Pulmonary artery endothelial cell (primary cell): ENCODE measurements around the gene PDCD2L. TPM values are rescaled to one million over a fixed set of nuclear protein-coding genes. Genes with fewer than 3 reads are reported as not detected.
"Not testable (repeated sequence)": the region's sequence is repeated elsewhere in the genome, so short reads cannot be mapped to it uniquely, and the experiment has no call there.

Experiments used
- DNase-seq: peaks from one replicate; pipeline ENCODE4 v3.0.0-alpha.2; 2011; ENCODE audit warnings: low read depth, low spot score
- total RNA-seq: library from RNA; depleted of rRNA; stranded (reverse); fragments of >200 nt; gene quantifications from 2 replicates; pipeline ENCODE4 v1.2.3, GENCODE V29; 2014

Gene PDCD2L
- total RNA-seq, 1 donor from 2014 or later = 20.6 TPM

- DNase-seq = no peak
Observed at GRCh38 chr19:34409189-34410164, 5.3 kb downstream of the PDCD2L start.

GRCh38 chr19:34411216-34411615 lies 7.0 kb downstream of the PDCD2L start:
- DNase-seq = no peak

- DNase-seq = no peak
Observed at GRCh38 chr19:34416021-34416545, 11.9 kb downstream of the PDCD2L start.

- DNase-seq = no peak
Observed at GRCh38 chr19:34418300-34418699, 14.1 kb downstream of the PDCD2L start.

GRCh38 chr19:34426096-34426661 lies 22.0 kb downstream of the PDCD2L start:
- no peak for DNase-seq

- no peak for DNase-seq
Observed at GRCh38 chr19:34428549-34429285, 24.5 kb downstream of the PDCD2L start.

GRCh38 chr19:34429553-34429952 lies 25.4 kb downstream of the PDCD2L start:
- DNase-seq = no peak

GRCh38 chr19:34430738-34431625 lies 26.8 kb downstream of the PDCD2L start:
- DNase-seq = peak; percentile 7

GRCh38 chr19:34431681-34432402 lies 27.6 kb downstream of the PDCD2L start:
- DNase-seq = no peak

- DNase-seq = no peak
Observed at GRCh38 chr19:34432797-34433196, 28.6 kb downstream of the PDCD2L start.

GRCh38 chr19:34436716-34437115 lies 32.5 kb downstream of the PDCD2L start:
- peak; percentile 71 for DNase-seq

- no peak for DNase-seq
Observed at GRCh38 chr19:34448191-34448590, 44.0 kb downstream of the PDCD2L start.

GRCh38 chr19:34452723-34453122 lies 48.5 kb downstream of the PDCD2L start:
- no peak for DNase-seq

GRCh38 chr19:34454091-34454490 lies 49.9 kb downstream of the PDCD2L start:
- DNase-seq = no peak

GRCh38 chr19:34454685-34455084 lies 50.5 kb downstream of the PDCD2L start:
- no peak for DNase-seq

GRCh38 chr19:34455783-34456480 lies 51.7 kb downstream of the PDCD2L start:
- DNase-seq = not testable (repeated sequence)

GRCh38 chr19:34457446-34457845 lies 53.2 kb downstream of the PDCD2L start:
- no peak for DNase-seq

GRCh38 chr19:34458677-34459076 lies 54.5 kb downstream of the PDCD2L start:
- no peak for DNase-seq

- no peak for DNase-seq
Observed at GRCh38 chr19:34459614-34460013, 55.4 kb downstream of the PDCD2L start.
